ENCODE data around the gene SCN1A.
"Not testable (repeated sequence)": the region's sequence is repeated elsewhere in the genome, so short reads cannot be mapped to it uniquely, and the experiment has no call there.

The SCN1A gene

GRCh38 chr2:165990846-165991245 lies 137.0 kb downstream of the SCN1A start:
- no peak for DNase-seq (ENCODE audit: extremely low read depth in 1 of 2, low read depth in 1 of 2)

- no peak for DNase-seq (ENCODE audit: extremely low read depth in 1 of 2, low read depth in 1 of 2)
Observed at GRCh38 chr2:165989851-165990250, 138.0 kb downstream of the SCN1A start.

- no peak for DNase-seq (ENCODE audit: extremely low read depth in 1 of 2, low read depth in 1 of 2)
Observed at GRCh38 chr2:165985120-165985519, 142.7 kb downstream of the SCN1A start.

- not testable (repeated sequence) for DNase-seq (ENCODE audit: extremely low read depth in 1 of 2, low read depth in 1 of 2)
Observed at GRCh38 chr2:165972161-165972560, 155.7 kb downstream of the SCN1A start.

GRCh38 chr2:165970663-165971062 lies 157.2 kb downstream of the SCN1A start:
- no peak for DNase-seq (ENCODE audit: extremely low read depth in 1 of 2, low read depth in 1 of 2)

- DNase-seq (ENCODE audit: extremely low read depth in 1 of 2, low read depth in 1 of 2), result no peak
Observed at GRCh38 chr2:165969227-165969626, 158.6 kb downstream of the SCN1A start.

- DNase-seq (ENCODE audit: extremely low read depth in 1 of 2, low read depth in 1 of 2), result no peak
Observed at GRCh38 chr2:165967746-165968145, 160.1 kb downstream of the SCN1A start.

- DNase-seq (ENCODE audit: extremely low read depth in 1 of 2, low read depth in 1 of 2), result no peak
Observed at GRCh38 chr2:165961818-165962217, 166.0 kb downstream of the SCN1A start.

GRCh38 chr2:165959371-165959770 lies 168.4 kb downstream of the SCN1A start:
- DNase-seq (ENCODE audit: extremely low read depth in 1 of 2, low read depth in 1 of 2), result no peak

- DNase-seq (ENCODE audit: extremely low read depth in 1 of 2, low read depth in 1 of 2), result no peak
Observed at GRCh38 chr2:165958313-165958960, 169.4 kb downstream of the SCN1A start.

GRCh38 chr2:165957030-165957675 lies 170.7 kb downstream of the SCN1A start:
- DNase-seq (ENCODE audit: extremely low read depth in 1 of 2, low read depth in 1 of 2), result no peak

GRCh38 chr2:165953655-165954606 lies 173.9 kb downstream of the SCN1A start, which contains the start of gene TTC21B:
Gene TTC21B, minus strand, starts transcription at chr2:165953776. Its CDS starts 71 bp downstream, at chr2:165953705.
- peak; percentile 86 to 89 for DNase-seq (ENCODE audit: extremely low read depth in 1 of 2, low read depth in 1 of 2)

- no peak for DNase-seq (ENCODE audit: extremely low read depth in 1 of 2, low read depth in 1 of 2)
Observed at GRCh38 chr2:165953306-165953654, 174.5 kb downstream of the SCN1A start.

GRCh38 chr2:165952741-165953211 lies 175.0 kb downstream of the SCN1A start:
- no peak for DNase-seq (ENCODE audit: extremely low read depth in 1 of 2, low read depth in 1 of 2)

- DNase-seq (ENCODE audit: extremely low read depth in 1 of 2, low read depth in 1 of 2), result no peak
Observed at GRCh38 chr2:165952085-165952484, 175.7 kb downstream of the SCN1A start.

- DNase-seq (ENCODE audit: extremely low read depth in 1 of 2, low read depth in 1 of 2), result no peak
Observed at GRCh38 chr2:165950438-165950837, 177.4 kb downstream of the SCN1A start.

GRCh38 chr2:165941827-165942226 lies 186.0 kb downstream of the SCN1A start:
- DNase-seq (ENCODE audit: extremely low read depth in 1 of 2, low read depth in 1 of 2), result no peak

GRCh38 chr2:165938237-165938636 lies 189.6 kb downstream of the SCN1A start:
- DNase-seq (ENCODE audit: extremely low read depth in 1 of 2, low read depth in 1 of 2), result no peak

Measured in stimulated activated CD8-positive, alpha-beta memory T cell treated with anti-CD3 and anti-CD28 coated beads, Interleukin-7, amount 100 ng/mL, for 48 hours (primary cell).